T-helper 9 cell (primary cell): ENCODE measurements around the gene MUC12.
"Not testable (repeated sequence)": the region's sequence is repeated elsewhere in the genome, so short reads cannot be mapped to it uniquely, and the experiment has no call there.

Experiments
- DNase-seq: peaks from one replicate; pipeline ENCODE4 v3.0.0-alpha.2; 2020

MUC12 gene

DNA sequence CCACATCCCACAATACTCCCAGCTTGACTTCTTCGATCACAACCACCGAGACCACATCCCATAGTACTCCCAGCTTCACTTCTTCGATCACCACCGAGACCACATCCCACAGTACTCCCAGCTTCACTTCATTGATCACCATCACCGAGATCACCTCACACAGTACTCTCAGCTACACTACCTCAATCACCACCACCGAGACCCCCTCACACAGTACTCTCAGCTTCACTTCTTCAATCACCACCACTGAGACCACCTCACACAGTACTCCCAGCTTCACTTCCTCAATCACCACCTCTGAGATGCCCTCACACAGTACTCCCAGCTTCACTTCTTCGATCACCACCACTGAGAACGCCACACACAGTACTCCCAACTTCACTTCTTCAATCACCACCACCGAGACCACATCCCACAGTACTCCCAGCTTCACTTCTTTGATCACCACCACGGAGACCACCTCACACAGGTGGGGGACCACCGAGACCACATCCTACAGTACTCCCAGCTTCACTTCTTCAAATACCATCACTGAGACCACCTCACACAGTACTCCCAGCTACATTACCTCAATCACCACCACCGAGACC, 11.4 kb upstream of the MUC12 start:
- DNase-seq, result no peak

GRCh38 chr7:100959894-100960293, 9.5 kb upstream of the MUC12 start:
- no peak for DNase-seq

DNA sequence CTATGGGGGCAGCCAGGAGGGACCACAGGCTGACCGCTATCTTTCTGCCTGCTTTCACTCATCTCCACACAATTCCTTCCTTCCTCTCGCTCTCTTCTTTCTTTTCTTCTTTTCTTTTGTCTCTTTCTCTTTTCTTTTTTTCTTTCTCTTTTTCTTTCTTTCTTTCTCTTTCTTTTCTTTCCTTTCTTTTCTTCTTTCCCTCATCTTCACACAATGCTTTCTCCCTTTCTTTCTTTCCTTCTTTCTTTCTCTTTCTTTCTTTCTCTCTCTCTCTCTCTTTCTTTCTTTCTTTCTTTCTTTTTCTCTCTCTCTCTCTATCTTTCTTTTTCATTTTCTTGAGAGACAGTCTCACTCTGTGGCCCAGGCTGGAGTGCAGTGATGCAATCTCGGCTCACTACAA, 6.8 kb upstream of the MUC12 start:
- no peak for DNase-seq

GRCh38 chr7:100963386-100963785, 6.0 kb upstream of the MUC12 start:
- DNase-seq, result no peak

GRCh38 chr7:100963874-100964273, 5.5 kb upstream of the MUC12 start:
- DNase-seq, result no peak

DNA sequence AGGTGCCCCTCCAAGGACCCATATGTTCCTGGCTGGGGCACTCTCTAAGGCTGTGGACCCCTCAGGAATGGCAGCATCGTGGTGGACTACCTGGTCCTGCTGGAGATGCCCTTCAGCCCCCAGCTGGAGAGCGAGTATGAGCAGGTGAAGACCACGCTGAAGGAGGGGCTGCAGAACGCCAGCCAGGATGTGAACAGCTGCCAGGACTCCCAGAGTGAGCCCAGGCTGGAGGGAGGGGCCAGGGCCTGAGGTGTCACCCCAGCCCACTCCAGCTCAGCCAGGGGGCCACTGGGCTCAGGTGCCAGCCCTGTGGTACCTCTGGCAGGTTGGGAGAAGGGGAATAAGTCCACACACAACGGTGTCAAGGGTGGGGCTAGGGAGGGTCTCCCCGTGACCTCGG, 4.7 kb upstream of the MUC12 start:
- no peak for DNase-seq

- no peak for DNase-seq
These were observed 4.2 kb upstream of the MUC12 start for GRCh38 chr7:100965045-100965722.

DNA sequence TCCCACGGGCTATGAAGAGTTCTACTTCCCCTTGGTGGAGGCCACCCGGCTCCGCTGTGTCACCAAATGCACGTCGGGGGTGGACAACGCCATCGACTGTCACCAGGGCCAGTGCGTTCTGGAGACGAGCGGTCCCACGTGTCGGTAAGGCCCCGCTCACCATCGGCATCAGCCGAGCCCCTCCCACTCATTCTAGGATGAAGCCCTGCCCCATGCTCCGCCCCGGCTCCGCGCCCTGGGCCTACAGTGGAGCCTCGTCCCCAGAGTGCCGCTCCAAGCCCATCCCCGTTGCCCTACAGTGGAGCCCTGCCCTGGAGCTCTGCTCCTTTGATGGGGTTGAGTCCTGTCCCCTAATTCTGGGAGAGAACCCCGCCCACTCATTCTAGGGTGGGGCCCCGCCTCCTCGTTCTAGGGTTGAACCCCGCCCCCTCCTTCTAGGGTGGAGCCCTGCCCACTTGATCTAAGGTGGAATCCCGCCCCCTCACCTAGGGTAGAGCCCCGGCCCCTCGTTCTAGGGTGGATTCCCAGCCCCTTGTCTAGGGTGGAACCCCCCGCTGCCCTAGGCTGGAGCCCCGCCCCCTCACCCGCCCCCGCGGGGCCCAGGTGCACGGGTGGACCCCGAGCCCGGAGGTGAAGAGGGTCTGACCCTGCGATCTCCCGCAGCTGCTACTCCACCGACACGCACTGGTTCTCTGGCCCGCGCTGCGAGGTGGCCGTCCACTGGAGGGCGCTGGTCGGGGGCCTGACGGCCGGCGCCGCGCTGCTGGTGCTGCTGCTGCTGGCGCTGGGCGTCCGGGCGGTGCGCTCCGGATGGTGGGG, 3.4 kb upstream of the MUC12 start:
- DNase-seq, result peak; percentile 63

- DNase-seq, result no peak
These were observed 2.6 kb upstream of the MUC12 start for GRCh38 chr7:100966542-100967291.

DNA sequence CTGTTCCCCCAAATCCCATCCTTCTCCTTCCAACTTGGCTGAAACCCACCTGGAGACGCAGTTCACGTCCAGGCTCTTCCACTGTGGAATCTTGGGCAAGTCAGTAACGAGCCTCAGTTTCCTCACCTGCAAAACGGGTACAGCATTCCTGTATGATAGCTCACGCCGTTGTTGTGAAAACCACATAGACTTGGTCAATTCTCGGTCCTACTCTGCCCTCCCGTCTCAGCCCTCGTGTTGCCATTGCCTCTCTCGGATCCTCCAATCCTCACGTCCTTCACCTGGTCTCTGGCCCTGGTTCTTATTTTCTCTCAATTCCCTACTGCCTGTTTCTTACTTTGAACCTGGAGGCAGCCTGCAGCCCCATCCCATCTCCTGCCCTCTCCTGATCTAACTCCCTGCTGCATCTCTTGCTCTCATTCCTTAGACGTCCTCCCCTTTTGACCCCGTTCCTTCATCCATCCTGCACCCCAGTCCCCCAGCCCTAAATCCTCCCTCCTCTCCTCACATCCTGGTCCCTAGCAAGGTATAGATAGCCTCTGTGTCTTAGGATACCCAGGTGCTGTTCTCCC, 2.0 kb upstream of the MUC12 start:
- no peak for DNase-seq

DNA sequence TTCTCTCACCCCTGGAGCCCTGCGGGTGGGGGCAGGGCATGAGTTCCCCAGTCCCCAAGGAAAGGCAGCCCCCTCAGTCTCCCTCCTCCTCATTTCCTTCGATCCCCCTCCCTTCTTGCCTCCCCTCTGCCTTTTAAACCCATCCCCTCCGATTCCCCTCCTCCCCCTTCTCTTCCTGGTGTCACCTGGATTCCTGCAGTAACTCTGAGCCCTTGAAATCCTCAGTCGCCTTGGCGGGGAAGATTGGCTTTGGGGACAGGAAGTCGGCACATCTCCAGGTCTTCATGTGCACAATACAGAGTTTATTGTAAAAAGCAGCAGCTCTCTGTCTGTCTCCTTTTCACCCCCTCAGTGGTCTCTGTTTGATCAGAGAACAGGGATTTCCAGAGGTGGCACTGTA, 1.3 kb upstream of the MUC12 start:
- no peak for DNase-seq

- no peak for DNase-seq
These were observed 715 bp upstream of the MUC12 start for GRCh38 chr7:100968650-100969049.

DNA sequence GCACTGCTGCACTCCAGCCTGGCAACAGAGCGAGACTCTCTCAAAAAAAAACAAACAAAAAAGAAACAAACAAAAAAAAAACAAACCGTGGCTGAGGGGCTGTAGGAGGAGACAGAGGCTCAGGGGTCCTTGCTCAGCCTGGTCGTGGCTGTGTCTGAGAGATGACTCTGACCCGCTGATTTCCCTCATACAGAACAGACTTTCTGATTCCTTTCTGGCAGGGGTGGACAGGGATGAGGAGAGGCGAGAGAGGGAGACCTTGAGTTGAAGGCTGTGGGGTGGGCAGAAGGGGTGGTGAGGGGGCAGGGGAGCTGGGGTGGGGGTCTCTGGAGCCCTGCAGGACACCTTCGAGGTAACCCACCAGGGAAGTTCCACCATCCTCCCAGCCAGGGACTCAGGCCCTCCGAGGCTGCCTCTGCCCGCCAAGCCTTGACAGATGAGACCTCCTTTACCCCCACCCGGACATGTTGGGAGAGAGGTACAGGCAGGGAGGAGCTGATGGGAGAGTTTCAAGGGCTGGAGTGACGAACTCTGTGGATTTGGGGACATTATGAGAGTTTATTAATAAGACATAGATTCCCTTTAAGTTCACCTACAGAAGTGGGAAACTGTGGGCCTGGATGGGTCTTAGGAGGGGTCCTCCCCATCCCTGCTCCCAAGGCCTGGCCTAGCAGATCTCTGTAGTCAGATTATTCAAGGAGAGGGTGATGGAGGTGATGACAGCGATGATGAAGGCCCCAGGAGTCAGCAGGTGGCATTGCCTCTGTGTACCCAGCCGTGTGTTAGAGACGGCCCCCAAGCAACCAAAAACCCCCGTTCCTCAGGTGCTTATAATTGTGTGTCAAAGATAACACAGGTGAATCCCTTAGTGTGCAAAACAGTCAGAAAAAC, 2.0 kb downstream of the MUC12 start:
- no peak for DNase-seq

DNA sequence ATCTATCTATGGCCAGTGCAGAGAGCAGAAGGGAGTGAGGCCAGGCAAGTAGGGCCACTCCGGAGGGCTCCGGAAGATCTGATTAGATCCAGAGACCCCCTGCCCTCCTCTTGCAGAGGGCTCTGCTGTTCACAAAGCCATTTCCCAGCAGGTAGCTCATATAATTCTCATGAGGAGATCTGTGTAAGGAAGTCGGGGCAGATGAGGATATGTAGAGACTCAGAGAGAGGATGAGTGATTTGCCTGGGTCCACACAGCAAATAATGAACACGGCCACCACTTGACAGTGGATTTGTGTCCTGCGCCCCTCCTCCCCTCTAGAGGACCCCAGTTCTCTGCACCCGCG, 2.6 kb downstream of the MUC12 start:
- DNase-seq, result no peak

GRCh38 chr7:100974021-100974420, 4.7 kb downstream of the MUC12 start:
- DNase-seq, result no peak

DNA sequence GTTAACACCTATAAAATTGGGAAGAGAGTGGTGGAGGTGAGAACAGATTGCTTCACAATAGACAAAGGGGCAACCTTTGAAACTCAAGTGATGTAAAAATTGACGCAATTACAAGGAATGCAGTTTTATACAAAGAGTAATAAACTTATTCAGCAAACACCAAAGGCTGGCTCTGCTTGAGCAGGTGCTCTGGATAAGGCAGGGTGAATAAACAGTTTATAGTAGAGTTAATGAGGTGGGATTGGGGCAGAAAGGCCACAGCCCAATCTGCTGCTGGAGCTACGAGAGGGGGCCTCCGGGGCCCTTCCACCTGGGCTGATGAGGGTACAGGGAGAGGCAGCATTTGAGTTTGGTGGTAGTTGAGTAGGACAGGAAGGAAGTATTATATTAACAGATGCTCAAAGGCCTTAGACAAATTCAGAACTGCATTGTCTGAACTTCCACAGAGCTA, 6.0 kb downstream of the MUC12 start:
- DNase-seq, result no peak

DNA sequence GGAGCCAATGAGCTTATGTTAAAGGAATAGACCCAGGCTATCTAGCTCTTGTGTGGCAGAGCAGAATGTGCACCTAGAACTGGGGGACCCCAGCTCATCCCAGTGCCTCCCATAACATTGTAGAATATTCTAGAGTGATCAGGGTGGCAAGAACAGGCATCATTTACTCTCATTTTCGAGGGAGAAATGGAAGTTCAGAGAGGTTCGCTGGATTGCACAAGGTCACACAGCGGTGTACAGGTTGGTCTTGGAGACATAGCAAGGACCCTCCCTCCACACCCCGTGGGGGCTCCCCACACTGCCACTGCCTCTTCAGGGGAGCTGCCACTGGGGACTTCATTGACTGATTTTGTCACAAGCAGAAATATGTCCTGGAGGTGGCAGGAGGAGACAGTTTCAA, 8.9 kb downstream of the MUC12 start:
- DNase-seq, result no peak

DNA sequence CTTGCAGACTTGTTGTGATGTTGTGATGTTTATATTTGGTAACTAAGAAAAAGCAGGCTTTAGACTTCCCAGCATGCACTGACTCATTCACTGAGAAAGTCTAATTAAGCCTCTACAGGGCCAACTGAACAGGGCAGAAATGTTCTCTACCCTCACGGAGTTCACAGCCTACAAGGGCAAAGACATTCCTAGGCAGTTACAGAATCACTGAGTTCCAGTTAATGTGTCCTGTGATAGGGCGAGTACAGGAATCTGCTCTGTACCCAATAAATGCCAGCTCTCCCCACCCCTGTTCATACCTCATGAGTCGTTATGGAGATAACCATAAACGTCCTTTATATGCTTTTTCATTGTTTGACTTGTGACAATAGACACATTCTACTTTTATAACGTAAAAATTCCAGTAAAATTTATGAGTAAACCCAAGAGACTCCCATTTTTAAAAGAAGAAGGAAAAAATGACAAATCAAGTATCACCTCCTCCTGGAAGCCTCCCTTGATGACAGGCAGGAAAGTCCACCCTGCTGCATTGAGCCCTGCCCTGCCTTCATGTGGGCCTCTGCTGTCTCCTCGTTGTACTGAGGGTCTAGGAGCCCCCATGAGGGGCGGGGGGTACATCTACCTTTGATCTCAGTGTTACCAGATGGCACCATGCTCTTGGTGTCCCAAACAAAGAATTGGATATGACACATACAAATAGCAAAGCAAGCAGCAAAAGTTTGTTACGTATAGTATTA, 14.3 kb downstream of the MUC12 start:
- no peak for DNase-seq

GRCh38 chr7:100984241-100984918, 15.0 kb downstream of the MUC12 start:
- not testable (repeated sequence) for DNase-seq

GRCh38 chr7:100985033-100985797, 15.8 kb downstream of the MUC12 start:
- DNase-seq, result not testable (repeated sequence)
